ENCODE results near the gene ADCYAP1. TPM values are rescaled to one million over a fixed set of nuclear protein-coding genes. Genes with fewer than 3 reads are reported as not detected.
A peak's percentile ranks its signal among the peaks of the same experiment; 100 is the strongest.

ADCYAP1 gene
- total RNA-seq, 1 experiment from 2014 or later: not detected

DNA sequence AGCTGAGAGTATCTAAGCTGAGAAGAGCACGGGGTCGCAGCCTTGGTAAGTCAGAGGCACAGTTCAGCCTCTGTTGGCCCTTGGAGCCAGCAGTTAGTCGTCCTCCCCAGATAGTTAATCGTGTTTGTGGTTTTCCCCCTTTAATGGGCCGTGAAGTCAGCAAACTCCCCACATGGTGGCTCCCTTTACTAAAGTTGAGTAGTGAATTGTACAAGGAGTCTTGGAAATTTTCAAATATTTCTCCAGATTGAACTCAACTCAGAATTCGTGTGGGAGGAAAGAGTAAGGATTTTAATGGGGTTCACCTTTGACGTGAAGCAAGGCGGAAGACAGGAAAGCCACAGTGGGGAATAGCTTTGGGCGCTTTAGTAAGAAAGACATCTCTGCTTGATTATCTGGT is 2.4 kb upstream of the ADCYAP1 start:
- in situ Hi-C loops (cut with HindIII; ENCODE audit: low pct_unique_long_range_greater_than_20kb, low sequenced_read_pairs): no loop called here
- no peaks in the 10 kb centered on the region for H3K9me3 ChIP-seq (ENCODE audit: control insufficient read depth, insufficient read depth, low read depth, low read length)
- peaks cover 25% of the 10 kb centered on the region for H3K27me3 ChIP-seq (ENCODE audit: control insufficient read depth, insufficient read depth, low read length)
- H3K4me3 ChIP-seq (ENCODE audit: low read depth in 2 of 2, low read length in 2 of 2): no peak overlapping the region
- ATAC-seq (no peak), DNase-seq (ENCODE audit: low read depth, low spot score) (no peak)
- intact Hi-C loops (cut with micrococcal nuclease; ENCODE audit: unreplicated experiment): no loop called here
- H3K4me1 ChIP-seq (ENCODE audit: control insufficient read depth, insufficient read depth, low read length): no peaks in the 10 kb centered on the region
- ChIA-PET POLR2A (no interaction called here), CTCF (no interaction called here)
- no peak overlapping the region for H3K27ac ChIP-seq (ENCODE audit: low read length)
- no peaks in the 10 kb centered on the region for H3K36me3 ChIP-seq (ENCODE audit: control insufficient read depth, insufficient read depth, low read length)
- TF ChIP-seq CTCF (IDR thresholded peaks at IDR 0.05): peak; percentile 40; the same call in 1 of the 2 replicates
- TF ChIP-seq, protein P1, sequence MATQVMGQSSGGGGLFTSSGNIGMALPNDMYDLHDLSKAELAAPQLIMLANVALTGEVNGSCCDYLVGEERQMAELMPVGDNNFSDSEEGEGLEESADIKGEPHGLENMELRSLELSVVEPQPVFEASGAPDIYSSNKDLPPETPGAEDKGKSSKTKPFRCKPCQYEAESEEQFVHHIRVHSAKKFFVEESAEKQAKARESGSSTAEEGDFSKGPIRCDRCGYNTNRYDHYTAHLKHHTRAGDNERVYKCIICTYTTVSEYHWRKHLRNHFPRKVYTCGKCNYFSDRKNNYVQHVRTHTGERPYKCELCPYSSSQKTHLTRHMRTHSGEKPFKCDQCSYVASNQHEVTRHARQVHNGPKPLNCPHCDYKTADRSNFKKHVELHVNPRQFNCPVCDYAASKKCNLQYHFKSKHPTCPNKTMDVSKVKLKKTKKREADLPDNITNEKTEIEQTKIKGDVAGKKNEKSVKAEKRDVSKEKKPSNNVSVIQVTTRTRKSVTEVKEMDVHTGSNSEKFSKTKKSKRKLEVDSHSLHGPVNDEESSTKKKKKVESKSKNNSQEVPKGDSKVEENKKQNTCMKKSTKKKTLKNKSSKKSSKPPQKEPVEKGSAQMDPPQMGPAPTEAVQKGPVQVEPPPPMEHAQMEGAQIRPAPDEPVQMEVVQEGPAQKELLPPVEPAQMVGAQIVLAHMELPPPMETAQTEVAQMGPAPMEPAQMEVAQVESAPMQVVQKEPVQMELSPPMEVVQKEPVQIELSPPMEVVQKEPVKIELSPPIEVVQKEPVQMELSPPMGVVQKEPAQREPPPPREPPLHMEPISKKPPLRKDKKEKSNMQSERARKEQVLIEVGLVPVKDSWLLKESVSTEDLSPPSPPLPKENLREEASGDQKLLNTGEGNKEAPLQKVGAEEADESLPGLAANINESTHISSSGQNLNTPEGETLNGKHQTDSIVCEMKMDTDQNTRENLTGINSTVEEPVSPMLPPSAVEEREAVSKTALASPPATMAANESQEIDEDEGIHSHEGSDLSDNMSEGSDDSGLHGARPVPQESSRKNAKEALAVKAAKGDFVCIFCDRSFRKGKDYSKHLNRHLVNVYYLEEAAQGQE (IDR thresholded peaks at IDR 0.05; ENCODE audit: insufficient read depth in 1 of 2, low read depth in 2 of 2, low read length in 1 of 2): no peak
- no TSS peak for BruUV-seq (replicated peaks)

DNA sequence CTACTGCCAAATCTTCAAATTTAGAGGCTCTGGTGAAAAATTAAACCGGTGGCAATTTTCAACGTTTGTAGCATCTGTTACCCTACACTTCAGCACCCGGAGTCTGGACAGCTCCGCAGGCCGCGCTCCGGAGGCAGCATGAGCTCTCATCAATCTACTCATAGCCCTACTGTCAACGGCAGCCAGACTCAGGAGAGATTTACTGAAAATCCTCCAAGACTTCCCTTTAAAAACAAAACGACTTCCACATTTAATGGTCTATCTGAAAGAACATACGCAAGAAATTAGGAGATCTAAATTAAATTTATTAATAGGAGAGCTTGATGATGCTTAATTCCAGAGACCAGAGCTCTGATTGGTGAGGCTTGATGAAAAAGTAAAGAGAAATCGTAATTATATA is 970 bp upstream of the ADCYAP1 start:
- Histone ChIP-seq H3K27ac (ENCODE audit: low read length) (no peak overlapping the region), H3K36me3 (ENCODE audit: control insufficient read depth, insufficient read depth, low read length) (no peaks in the 10 kb centered on the region), H3K9me3 (ENCODE audit: control insufficient read depth, insufficient read depth, low read depth, low read length) (no peaks in the 10 kb centered on the region), H3K4me3 (ENCODE audit: low read depth in 2 of 2, low read length in 2 of 2) (no peak overlapping the region), H3K27me3 (ENCODE audit: control insufficient read depth, insufficient read depth, low read length) (peaks cover 25% of the 10 kb centered on the region), H3K4me1 (ENCODE audit: control insufficient read depth, insufficient read depth, low read length) (no peaks in the 10 kb centered on the region)
- ATAC-seq: no peak
- ChIA-PET POLR2A (no interaction called here), CTCF (no interaction called here)
- TF ChIP-seq, protein P1 (IDR thresholded peaks at IDR 0.05; ENCODE audit: insufficient read depth in 1 of 2, low read depth in 2 of 2, low read length in 1 of 2): peak; percentile 91 to 92
- TF ChIP-seq POLR2AphosphoS5 (IDR thresholded peaks at IDR 0.05; ENCODE audit: low read depth, low read length): no peak
- DNase-seq (ENCODE audit: low read depth, low spot score): no peak
- in situ Hi-C loops (cut with HindIII; ENCODE audit: low pct_unique_long_range_greater_than_20kb, low sequenced_read_pairs): no loop called here
- intact Hi-C loops (cut with micrococcal nuclease; ENCODE audit: unreplicated experiment): no loop called here
- BruUV-seq (replicated peaks): no TSS peak
